RPMI8226 (cell line): ENCODE results near the gene CTXN1.
"Not testable (repeated sequence)": the region's sequence is repeated elsewhere in the genome, so short reads cannot be mapped to it uniquely, and the experiment has no call there.

Source experiments
- DNase-seq: peaks from one replicate; pipeline ENCODE4 v3.0.0-alpha.2; 2015

Gene CTXN1

GRCh38 chr19:7944177-7944761 is 18.3 kb upstream of the CTXN1 start:
- peak; percentile 92 for DNase-seq

GRCh38 chr19:7943444-7944176 is 17.7 kb upstream of the CTXN1 start, which contains the start of gene TIMM44:
TSS of gene TIMM44 (minus strand) at chr19:7943666. CDS start at chr19:7943651, 15 bp downstream.
- peak; percentile 99 for DNase-seq

- DNase-seq, result no peak
Observed at GRCh38 chr19:7942981-7943443, 17.1 kb upstream of the CTXN1 start.

GRCh38 chr19:7941895-7942596 is 16.1 kb upstream of the CTXN1 start:
- DNase-seq, result no peak

GRCh38 chr19:7940841-7941240 is 14.9 kb upstream of the CTXN1 start:
- no peak for DNase-seq

GRCh38 chr19:7934766-7935165 is 8.8 kb upstream of the CTXN1 start:
- DNase-seq, result no peak

- no peak for DNase-seq
Observed at GRCh38 chr19:7933828-7934725, 8.1 kb upstream of the CTXN1 start.

- no peak for DNase-seq
Observed at GRCh38 chr19:7933411-7933810, 7.5 kb upstream of the CTXN1 start.

- DNase-seq, result no peak
Observed at GRCh38 chr19:7932930-7933300, 7.0 kb upstream of the CTXN1 start.

- DNase-seq, result no peak
Observed at GRCh38 chr19:7932276-7932929, 6.5 kb upstream of the CTXN1 start.

GRCh38 chr19:7931221-7932061 is 5.5 kb upstream of the CTXN1 start:
- no peak for DNase-seq

- no peak for DNase-seq
Observed at GRCh38 chr19:7930765-7931164, 4.8 kb upstream of the CTXN1 start.

- DNase-seq, result not testable (repeated sequence)
Observed at GRCh38 chr19:7930030-7930429, 4.1 kb upstream of the CTXN1 start.

GRCh38 chr19:7928741-7929701 is 3.1 kb upstream of the CTXN1 start:
- peak; percentile 62 for DNase-seq

- DNase-seq, result no peak
Observed at GRCh38 chr19:7928334-7928706, 2.4 kb upstream of the CTXN1 start.

- no peak for DNase-seq
Observed at GRCh38 chr19:7927605-7928333, 1.8 kb upstream of the CTXN1 start.

- DNase-seq, result no peak
Observed at GRCh38 chr19:7926727-7927604, 1.0 kb upstream of the CTXN1 start.

GRCh38 chr19:7925171-7925851 is 624 bp downstream of the CTXN1 start:
- DNase-seq, result peak; percentile 84
